ENCODE data around the gene QRICH1.

The QRICH1 gene

GRCh38 chr3:48980295-48980694 is 113.6 kb downstream of the QRICH1 start:
- Histone ChIP-seq H3K9me3 (ENCODE audit: insufficient read depth, low read length) (no peaks in the 10 kb centered on the region), H3K36me3 (ENCODE audit: low read length) (peaks cover 3% of the 10 kb centered on the region), H3K27me3 (ENCODE audit: low read length) (no peaks in the 10 kb centered on the region), H3K9me2 (replicated peaks; ENCODE audit: insufficient read depth, low read length) (no peaks in the 10 kb centered on the region), H3K27ac (ENCODE audit: low read depth, low read length) (no peak overlapping the region), H2AFZ (ENCODE audit: low read depth, low read length, severe bottlenecking) (no peak overlapping the region), H3K9ac (ENCODE audit: low read length) (no peak overlapping the region), H3K79me2 (ENCODE audit: insufficient read depth, low read length) (no peaks in the 10 kb centered on the region), H3F3A (ENCODE audit: insufficient read depth) (0 out of 2 replicates have a peak, but pooled peaks cover 2% of the 10 kb centered on the region), H3K4me2 (ENCODE audit: low read depth, low read length, poor library complexity, severe bottlenecking) (no peak overlapping the region), H4K20me1 (ENCODE audit: low read depth, low read length) (no peaks in the 10 kb centered on the region), H3K4me3 (ENCODE audit: insufficient read depth, low read length, poor library complexity, severe bottlenecking) (no peak overlapping the region)
- no peak for TF ChIP-seq CTCF (IDR thresholded peaks at IDR 0.05; ENCODE audit: insufficient read depth, low read length, poor library complexity, severe bottlenecking)
- TF ChIP-seq EZH2phosphoT487 (conservative IDR thresholded peaks at IDR 0.05; ENCODE audit: low read length) = no peak

Measured in SU-DHL-6 (cell line).